Skeletal muscle tissue (tissue), 4 donors: ENCODE measurements around the gene ZKSCAN5. TPM values are rescaled to one million over a fixed set of nuclear protein-coding genes. Genes with fewer than 3 reads are reported as not detected.
"Not testable (repeated sequence)": the region's sequence is repeated elsewhere in the genome, so short reads cannot be mapped to it uniquely, and the experiment has no call there.

Experiments
- H3K27ac ChIP-seq: one replicate; pipeline ENCODE4 v1.7.0; 2013; ENCODE audit warnings: mild to moderate bottlenecking, low read depth, low read length, inconsistent platforms
- H3K27me3 ChIP-seq, 3 donors: one replicate each; pipeline ENCODE4 v1.7.0; 2013; ENCODE audit warnings: low read length in 3 of 3; ENCODE audit not compliant: control insufficient read depth in 3 of 3, insufficient read depth in 3 of 3
- H3K36me3 ChIP-seq, 3 donors: one replicate each; pipeline ENCODE4 v1.7.0; 2013; ENCODE audit warnings: low read length in 3 of 3; ENCODE audit not compliant: control insufficient read depth in 3 of 3, insufficient read depth in 3 of 3
- H3K4me1 ChIP-seq, 3 donors: one replicate each; pipeline ENCODE4 v1.7.0; 2013; ENCODE audit warnings: low read length in 3 of 3, mild to moderate bottlenecking in 3 of 3; ENCODE audit not compliant: control insufficient read depth in 3 of 3, insufficient read depth in 3 of 3
- H3K4me3 ChIP-seq, 3 donors: one replicate each; pipeline ENCODE4 v1.7.0; 2013; ENCODE audit warnings: low read length in 3 of 3
- H3K9ac ChIP-seq, 3 donors: one replicate each; pipeline ENCODE4 v1.7.0; 2013; ENCODE audit warnings: low read length in 3 of 3, mild to moderate bottlenecking in 3 of 3, moderate library complexity in 2 of 3, low read depth in 1 of 3
- H3K9me3 ChIP-seq, 3 donors: one replicate each; pipeline ENCODE4 v1.7.0; 2013; ENCODE audit warnings: low read length in 3 of 3; ENCODE audit not compliant: control insufficient read depth in 3 of 3
- total RNA-seq: library from RNA; depleted of rRNA; stranded (reverse); fragments of >200 nt; gene quantifications from one replicate; pipeline ENCODE4 v1.2.3, GENCODE V29; 2014
- donor health status: Osteomylitis.

ZKSCAN5 gene
- total RNA-seq, 1 donor from 2014 or later, result 8.9 TPM

GRCh38 chr7:99559175-99559915 lies 54.9 kb downstream of the ZKSCAN5 start:
- Histone ChIP-seq H3K27me3 (no peaks in the 10 kb centered on the region), H3K4me1 (peaks cover 14 to 36% (median 25%) of the 10 kb centered on the region in 3 donors), H3K9me3 (no peaks in the 10 kb centered on the region), H3K27ac (peak overlapping the region; percentile 97), H3K36me3 (peaks cover 35 to 46% (median 38%) of the 10 kb centered on the region in 3 donors), H3K4me3 (peak overlapping the region; percentile 82 to 96 (median 91)), H3K9ac (peak overlapping the region; percentile 98 to 99 (median 98))

GRCh38 chr7:99560834-99561736 lies 56.6 kb downstream of the ZKSCAN5 start:
- peaks cover 42 to 53% (median 47%) of the 10 kb centered on the region in 3 donors for H3K36me3 ChIP-seq

GRCh38 chr7:99561737-99562051 lies 57.2 kb downstream of the ZKSCAN5 start:
- Histone ChIP-seq H3K4me3 (no peak overlapping the region), H3K36me3 (peaks cover 42 to 56% (median 47%) of the 10 kb centered on the region in 3 donors), H3K27me3 (no peaks in the 10 kb centered on the region), H3K4me1 (peaks cover 14 to 36% (median 25%) of the 10 kb centered on the region in 3 donors), H3K9me3 (no peaks in the 10 kb centered on the region), H3K27ac (no peak overlapping the region), H3K9ac (no peak overlapping the region)

More at GRCh38 chr7:99560834-99561736, 56.6 kb downstream of the ZKSCAN5 start:
- Histone ChIP-seq H3K27ac (no peak overlapping the region), H3K9me3 (no peaks in the 10 kb centered on the region), H3K27me3 (no peaks in the 10 kb centered on the region), H3K4me1 (peaks cover 14 to 36% (median 25%) of the 10 kb centered on the region in 3 donors), H3K4me3 (no peak overlapping the region), H3K9ac (peak overlapping the region in 1 of 3 donors; percentile 19)

- H3K4me3 ChIP-seq, result no peak overlapping the region
- peak overlapping the region; percentile 9 for H3K27ac ChIP-seq
- peaks cover 42 to 53% (median 47%) of the 10 kb centered on the region in 3 donors for H3K36me3 ChIP-seq
- H3K9me3 ChIP-seq, result no peaks in the 10 kb centered on the region
- no peaks in the 10 kb centered on the region for H3K27me3 ChIP-seq
- peaks cover 11 to 32% (median 19%) of the 10 kb centered on the region in 3 donors for H3K4me1 ChIP-seq
- peak overlapping the region in 1 of 3 donors; percentile 11 for H3K9ac ChIP-seq
Observed at GRCh38 chr7:99562114-99562784, 57.8 kb downstream of the ZKSCAN5 start.

GRCh38 chr7:99562832-99563231 lies 58.4 kb downstream of the ZKSCAN5 start:
- Histone ChIP-seq H3K27me3 (no peaks in the 10 kb centered on the region), H3K36me3 (peaks cover 42 to 52% (median 47%) of the 10 kb centered on the region in 3 donors), H3K27ac (peak overlapping the region; percentile 9), H3K4me3 (no peak overlapping the region), H3K4me1 (peaks cover 11 to 27% (median 13%) of the 10 kb centered on the region in 3 donors), H3K9ac (peak overlapping the region in 2 of 3 donors; percentile 11 to 43), H3K9me3 (no peaks in the 10 kb centered on the region)

- H3K4me1 ChIP-seq, result peaks cover 11 to 23% (median 13%) of the 10 kb centered on the region in 3 donors
Observed at GRCh38 chr7:99563650-99564049, 59.2 kb downstream of the ZKSCAN5 start.

GRCh38 chr7:99568770-99569169 lies 64.3 kb downstream of the ZKSCAN5 start:
- not testable (repeated sequence) for H3K9me3 ChIP-seq, H3K27ac ChIP-seq, H3K27me3 ChIP-seq, H3K4me3 ChIP-seq, H3K4me1 ChIP-seq, H3K9ac ChIP-seq
- H3K36me3 ChIP-seq, result peaks cover 24 to 60% (median 41%) of the 10 kb centered on the region in 3 donors

More at GRCh38 chr7:99563650-99564049, 59.2 kb downstream of the ZKSCAN5 start:
- Histone ChIP-seq H3K9me3 (no peaks in the 10 kb centered on the region), H3K27me3 (no peaks in the 10 kb centered on the region), H3K36me3 (peaks cover 44 to 54% (median 49%) of the 10 kb centered on the region in 3 donors), H3K9ac (no peak overlapping the region), H3K27ac (no peak overlapping the region), H3K4me3 (no peak overlapping the region)

- Histone ChIP-seq H3K27ac (no peak overlapping the region), H3K9me3 (no peaks in the 10 kb centered on the region), H3K4me3 (no peak overlapping the region), H3K4me1 (no peaks in the 10 kb centered on the region), H3K27me3 (no peaks in the 10 kb centered on the region), H3K9ac (no peak overlapping the region), H3K36me3 (peaks cover 11 to 45% (median 23%) of the 10 kb centered on the region in 3 donors)
Observed at GRCh38 chr7:99571768-99572167, 67.3 kb downstream of the ZKSCAN5 start.

- H3K9ac ChIP-seq, result no peak overlapping the region
- H3K9me3 ChIP-seq, result no peaks in the 10 kb centered on the region
- H3K27ac ChIP-seq, result no peak overlapping the region
- H3K4me1 ChIP-seq, result peaks cover 3 to 9% (median 6%) of the 10 kb centered on the region in 3 donors
- no peak overlapping the region for H3K4me3 ChIP-seq
- no peaks in the 10 kb centered on the region for H3K27me3 ChIP-seq
- H3K36me3 ChIP-seq, result peaks cover 11 to 45% (median 23%) of the 10 kb centered on the region in 3 donors
Observed at GRCh38 chr7:99573257-99573656, 68.8 kb downstream of the ZKSCAN5 start.
